ENCODE results near the gene WDR59. TPM values are rescaled to one million over a fixed set of nuclear protein-coding genes. Genes with fewer than 3 reads are reported as not detected.

Gene WDR59
- polyA plus RNA-seq, 3 donors = 6.7 to 44.4 (median 7.8) TPM

GRCh38 chr16:74841469-74841868 lies 143.5 kb downstream of the WDR59 start:
- no peaks in the 10 kb centered on the region for H3K36me3 Mint-ChIP-seq
- intact Hi-C loops (cut with micrococcal nuclease) = no loop called here
- H3K27me3 Mint-ChIP-seq (ENCODE audit: low read depth in 3 of 3) = peaks cover 5 to 10% (median 10%) of the 10 kb centered on the region in 3 donors
- TF ChIP-seq, protein P1, sequence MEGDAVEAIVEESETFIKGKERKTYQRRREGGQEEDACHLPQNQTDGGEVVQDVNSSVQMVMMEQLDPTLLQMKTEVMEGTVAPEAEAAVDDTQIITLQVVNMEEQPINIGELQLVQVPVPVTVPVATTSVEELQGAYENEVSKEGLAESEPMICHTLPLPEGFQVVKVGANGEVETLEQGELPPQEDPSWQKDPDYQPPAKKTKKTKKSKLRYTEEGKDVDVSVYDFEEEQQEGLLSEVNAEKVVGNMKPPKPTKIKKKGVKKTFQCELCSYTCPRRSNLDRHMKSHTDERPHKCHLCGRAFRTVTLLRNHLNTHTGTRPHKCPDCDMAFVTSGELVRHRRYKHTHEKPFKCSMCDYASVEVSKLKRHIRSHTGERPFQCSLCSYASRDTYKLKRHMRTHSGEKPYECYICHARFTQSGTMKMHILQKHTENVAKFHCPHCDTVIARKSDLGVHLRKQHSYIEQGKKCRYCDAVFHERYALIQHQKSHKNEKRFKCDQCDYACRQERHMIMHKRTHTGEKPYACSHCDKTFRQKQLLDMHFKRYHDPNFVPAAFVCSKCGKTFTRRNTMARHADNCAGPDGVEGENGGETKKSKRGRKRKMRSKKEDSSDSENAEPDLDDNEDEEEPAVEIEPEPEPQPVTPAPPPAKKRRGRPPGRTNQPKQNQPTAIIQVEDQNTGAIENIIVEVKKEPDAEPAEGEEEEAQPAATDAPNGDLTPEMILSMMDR (IDR thresholded peaks at IDR 0.05) = no peak
- Histone ChIP-seq H3K36me3 (replicated peaks in 1 of 2; ENCODE audit: control insufficient read depth in 1 of 2, insufficient read depth in 2 of 2, low read length in 2 of 2) (no peaks in the 10 kb centered on the region), H3K79me2 (ENCODE audit: insufficient read depth, low read length) (no peaks in the 10 kb centered on the region), H3K9me3 (replicated peaks in 1 of 2; ENCODE audit: control insufficient read depth in 1 of 2, insufficient read depth in 1 of 2, low read length in 2 of 2) (no peaks in the 10 kb centered on the region), H3K4me3 (replicated peaks in 1 of 3; ENCODE audit: low read depth in 2 of 3, low read length in 3 of 3) (no peak overlapping the region), H3K4me2 (replicated peaks; ENCODE audit: extremely low read depth, low read length, poor library complexity, severe bottlenecking) (no peak overlapping the region), H2AFZ (ENCODE audit: insufficient read depth, low read depth, low read length, poor library complexity, severe bottlenecking) (no peak overlapping the region), H3K9ac (ENCODE audit: insufficient read depth, low read length, poor library complexity, severe bottlenecking) (no peak overlapping the region), H4K20me1 (ENCODE audit: insufficient read depth, low read length) (no peaks in the 10 kb centered on the region), H3K27ac (ENCODE audit: low read depth in 1 of 2, low read length in 2 of 2) (no peak overlapping the region), H3K27me3 (ENCODE audit: control insufficient read depth in 2 of 2, insufficient read depth in 2 of 2, low read length in 2 of 2) (no peaks in the 10 kb centered on the region), H3K4me1 (ENCODE audit: control insufficient read depth in 1 of 2, insufficient read depth in 2 of 2, low read length in 2 of 2) (no peaks in the 10 kb centered on the region)
- H3K4me3 Mint-ChIP-seq = no peak overlapping the region
- H3K27ac Mint-ChIP-seq = no peak overlapping the region
- WGBS (ENCODE audit: insufficient coverage) = 100% methylated on average over 2 of the region's 2 CpGs
- DNase-seq = no peak
- H3K4me1 Mint-ChIP-seq = no peaks in the 10 kb centered on the region
- H3K9me3 Mint-ChIP-seq = no peaks in the 10 kb centered on the region

DNA sequence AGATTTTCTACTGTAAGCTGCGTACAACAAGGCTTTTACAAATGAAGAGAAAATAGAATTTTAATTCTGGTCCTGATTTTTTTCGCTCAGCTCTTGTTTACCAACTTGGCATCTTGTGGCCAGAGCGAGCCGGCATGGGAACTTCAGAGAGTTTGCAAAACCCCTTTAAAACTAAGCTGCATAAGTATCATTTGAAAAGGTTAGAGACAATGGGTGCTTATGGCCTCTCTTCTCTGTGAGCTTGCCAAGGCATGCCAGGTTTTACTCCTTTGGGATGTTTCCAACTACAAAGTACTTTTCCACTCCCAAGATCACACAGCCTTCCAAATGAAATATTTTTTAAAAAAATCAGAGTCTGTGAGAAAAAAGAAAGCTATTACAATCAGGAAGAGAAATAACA lies 147.9 kb downstream of the WDR59 start:
- Mint-ChIP-seq H3K4me3 (no peak overlapping the region), H3K27me3 (ENCODE audit: low read depth in 3 of 3) (peaks cover 6 to 10% (median 8%) of the 10 kb centered on the region in 3 donors), H3K27ac (no peak overlapping the region), H3K4me1 (peaks cover 2% of the 10 kb centered on the region), H3K36me3 (no peaks in the 10 kb centered on the region), H3K9me3 (peaks cover 0 to 6% (median 0%) of the 10 kb centered on the region in 7 donors)
- Histone ChIP-seq H3K4me1 (ENCODE audit: control insufficient read depth in 1 of 2, insufficient read depth in 2 of 2, low read length in 2 of 2) (no peaks in the 10 kb centered on the region), H3K9ac (ENCODE audit: insufficient read depth, low read length, poor library complexity, severe bottlenecking) (no peak overlapping the region), H2AFZ (ENCODE audit: insufficient read depth, low read depth, low read length, poor library complexity, severe bottlenecking) (no peak overlapping the region), H3K4me3 (replicated peaks in 1 of 3; ENCODE audit: low read depth in 2 of 3, low read length in 3 of 3) (no peak overlapping the region), H3K27ac (ENCODE audit: low read depth in 1 of 2, low read length in 2 of 2) (no peak overlapping the region), H3K79me2 (ENCODE audit: insufficient read depth, low read length) (no peaks in the 10 kb centered on the region), H3K4me2 (replicated peaks; ENCODE audit: extremely low read depth, low read length, poor library complexity, severe bottlenecking) (no peak overlapping the region), H3K9me3 (replicated peaks in 1 of 2; ENCODE audit: control insufficient read depth in 1 of 2, insufficient read depth in 1 of 2, low read length in 2 of 2) (no peaks in the 10 kb centered on the region), H4K20me1 (ENCODE audit: insufficient read depth, low read length) (no peaks in the 10 kb centered on the region), H3K27me3 (ENCODE audit: control insufficient read depth in 2 of 2, insufficient read depth in 2 of 2, low read length in 2 of 2) (no peaks in the 10 kb centered on the region), H3K36me3 (replicated peaks in 1 of 2; ENCODE audit: control insufficient read depth in 1 of 2, insufficient read depth in 2 of 2, low read length in 2 of 2) (no peaks in the 10 kb centered on the region)
- WGBS (ENCODE audit: insufficient coverage) = 94% methylated on average over 2 of the region's 4 CpGs
- DNase-seq = no peak
- intact Hi-C loops (cut with micrococcal nuclease) = no loop called here
- TF ChIP-seq, protein P1 (IDR thresholded peaks at IDR 0.05) = no peak
